GM21786 (cell line): ENCODE results near the gene S1PR5.
"Not testable (repeated sequence)": the region's sequence is repeated elsewhere in the genome, so short reads cannot be mapped to it uniquely, and the experiment has no call there.

Source experiments
- ATAC-seq: cut with Tn5 transposase; IDR thresholded peaks from one replicate; pipeline ENCODE4 v1.9.1; 2021; ENCODE audit not compliant: unreplicated experiment

The S1PR5 gene, protein sequence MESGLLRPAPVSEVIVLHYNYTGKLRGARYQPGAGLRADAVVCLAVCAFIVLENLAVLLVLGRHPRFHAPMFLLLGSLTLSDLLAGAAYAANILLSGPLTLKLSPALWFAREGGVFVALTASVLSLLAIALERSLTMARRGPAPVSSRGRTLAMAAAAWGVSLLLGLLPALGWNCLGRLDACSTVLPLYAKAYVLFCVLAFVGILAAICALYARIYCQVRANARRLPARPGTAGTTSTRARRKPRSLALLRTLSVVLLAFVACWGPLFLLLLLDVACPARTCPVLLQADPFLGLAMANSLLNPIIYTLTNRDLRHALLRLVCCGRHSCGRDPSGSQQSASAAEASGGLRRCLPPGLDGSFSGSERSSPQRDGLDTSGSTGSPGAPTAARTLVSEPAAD

DNA sequence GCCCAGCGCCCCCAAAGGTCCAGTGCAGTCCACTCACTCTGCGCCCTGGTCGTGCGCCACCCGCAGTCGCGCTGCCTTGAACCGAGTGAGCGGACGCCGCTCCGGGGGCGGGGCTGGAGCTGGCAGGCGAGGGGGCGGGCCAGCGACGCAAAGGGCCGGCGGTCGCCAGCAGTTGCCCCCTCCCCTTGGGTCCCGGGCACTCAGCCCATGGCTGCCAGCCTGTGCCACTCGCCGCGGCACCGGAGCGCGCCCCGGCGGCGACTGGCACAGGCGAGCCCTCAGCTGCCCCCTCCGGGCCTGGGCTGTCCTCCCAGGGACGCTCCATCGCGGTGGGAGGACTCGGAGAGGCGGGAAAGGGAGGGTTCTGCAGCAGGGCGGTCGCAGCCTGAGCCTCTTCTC lies at the start of gene S1PR5:
S1PR5 (minus strand) TSS at position 87 of the 399 bp plus-strand sequence. CDS start 2,436 bp downstream, outside the sequence.
- ATAC-seq: no peak

DNA sequence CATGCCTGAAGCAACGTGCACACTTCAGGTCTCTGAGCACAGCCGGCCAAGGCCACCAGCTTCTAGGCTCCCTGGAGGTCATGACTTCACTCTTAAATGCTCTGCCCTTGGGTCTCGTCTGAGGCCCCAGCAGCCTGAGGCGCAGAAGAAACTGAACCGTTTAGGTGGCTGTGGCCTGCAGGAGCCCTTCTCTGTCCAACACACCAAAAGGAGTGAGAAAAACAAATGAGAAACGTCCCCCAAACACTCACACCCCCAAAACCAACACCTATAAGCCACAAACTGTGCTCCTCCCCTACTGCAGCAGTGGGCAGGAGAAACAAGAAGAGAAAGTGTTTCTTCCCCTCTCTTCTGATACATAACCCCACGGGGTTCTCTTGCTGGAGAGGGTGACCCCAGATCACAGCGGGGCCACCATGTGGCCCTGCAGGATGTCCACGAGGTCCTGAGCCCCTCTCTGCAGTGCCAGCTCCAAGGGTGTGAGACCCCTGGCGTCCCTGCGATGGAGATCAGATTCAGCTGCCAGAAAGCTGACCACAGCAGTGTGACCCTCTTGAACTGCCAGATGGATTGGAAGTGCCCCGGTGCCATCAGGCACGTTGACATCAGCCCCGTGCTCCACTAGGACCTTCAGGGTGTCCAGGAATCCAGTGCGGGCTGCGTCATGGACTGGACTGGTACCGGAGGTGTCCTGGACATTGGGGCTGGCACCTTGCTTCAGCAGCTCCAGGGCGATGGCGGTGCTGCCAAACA lies 49.6 kb upstream of the S1PR5 start:
- no peak for ATAC-seq

DNA sequence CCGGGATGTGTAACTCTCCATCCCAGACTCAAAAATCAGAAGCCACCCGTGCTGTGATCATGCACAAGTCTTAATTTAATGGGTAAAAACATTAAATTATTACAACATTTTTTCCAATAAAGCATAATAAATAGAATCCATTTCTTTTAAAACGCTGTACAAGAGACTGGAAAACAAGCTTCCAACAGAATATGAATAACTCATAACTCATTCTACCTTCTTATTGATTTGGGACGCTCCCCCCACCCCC lies 49.1 kb upstream of the S1PR5 start:
- ATAC-seq: no peak

DNA sequence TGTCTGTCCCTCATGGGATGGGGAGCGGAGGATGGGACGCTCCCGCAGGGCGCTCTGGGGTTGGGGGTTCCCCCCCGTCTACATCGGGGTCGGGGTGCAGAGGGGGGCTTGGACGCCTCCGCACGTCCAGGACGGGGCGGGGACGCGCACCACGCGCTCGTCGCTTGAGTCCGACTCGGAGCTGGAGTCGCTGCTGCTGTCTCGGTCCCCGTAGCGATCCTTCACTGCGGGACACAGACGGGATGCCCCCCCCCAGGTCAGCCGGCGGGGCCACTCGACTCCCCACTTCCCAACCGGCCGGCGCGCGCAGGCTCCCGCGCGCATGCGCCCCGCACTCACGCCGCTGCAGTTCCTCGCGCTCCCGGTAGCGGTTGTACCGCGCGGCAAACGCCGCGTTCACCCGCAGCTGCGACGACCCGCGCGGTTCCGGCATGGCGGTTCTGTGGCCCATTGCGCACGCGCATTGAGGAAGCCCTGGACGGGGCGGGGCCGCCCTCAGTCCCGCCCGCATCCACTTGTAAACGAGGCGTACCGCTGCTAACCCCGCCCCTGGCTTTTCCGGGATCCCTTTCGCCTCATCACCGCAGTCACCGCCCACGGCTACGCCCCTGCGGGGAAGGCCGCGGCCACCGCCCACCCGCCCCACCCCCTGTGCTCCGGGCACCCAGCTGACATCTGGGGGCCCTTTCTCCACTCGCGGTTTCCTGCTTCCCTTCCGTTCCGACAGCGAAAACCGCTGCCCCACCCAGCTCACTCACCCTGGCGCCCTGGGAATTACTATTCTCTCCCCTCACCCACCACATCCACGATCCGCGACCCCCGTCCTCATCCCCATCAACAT lies 48.5 kb upstream of the S1PR5 start, which contains the start of gene KRI1:
KRI1 (minus strand) TSS at position 444 of the 841 bp plus-strand sequence; CDS start at position 433, 11 bp downstream.
- peak; percentile 39 for ATAC-seq

DNA sequence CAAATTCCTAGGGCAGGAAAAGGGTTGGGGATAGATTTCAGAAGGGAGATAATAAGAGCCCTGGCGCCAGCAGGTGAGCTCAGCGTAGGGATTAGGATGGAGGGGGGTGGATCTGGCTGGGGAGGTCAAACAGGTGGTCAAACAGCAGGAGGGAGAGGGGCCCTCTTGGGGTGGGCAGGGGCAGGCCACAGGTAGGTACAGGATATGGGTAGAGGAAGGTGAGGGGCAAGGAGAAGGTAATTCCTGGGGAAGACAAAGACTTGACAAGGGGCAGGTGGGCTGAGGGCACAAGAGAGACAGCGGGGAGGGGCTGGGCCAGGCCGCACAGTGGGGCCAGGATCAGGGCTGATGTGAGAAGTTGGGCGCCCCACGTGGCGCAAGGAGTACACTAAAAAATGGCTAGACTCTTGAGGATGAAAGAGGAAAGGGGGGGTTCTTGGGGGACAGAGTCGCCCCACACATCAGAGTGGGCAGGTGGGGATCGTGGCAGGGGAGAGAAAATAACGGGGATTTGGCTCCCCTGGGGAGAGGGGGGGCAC lies 47.9 kb upstream of the S1PR5 start:
- no peak for ATAC-seq

DNA sequence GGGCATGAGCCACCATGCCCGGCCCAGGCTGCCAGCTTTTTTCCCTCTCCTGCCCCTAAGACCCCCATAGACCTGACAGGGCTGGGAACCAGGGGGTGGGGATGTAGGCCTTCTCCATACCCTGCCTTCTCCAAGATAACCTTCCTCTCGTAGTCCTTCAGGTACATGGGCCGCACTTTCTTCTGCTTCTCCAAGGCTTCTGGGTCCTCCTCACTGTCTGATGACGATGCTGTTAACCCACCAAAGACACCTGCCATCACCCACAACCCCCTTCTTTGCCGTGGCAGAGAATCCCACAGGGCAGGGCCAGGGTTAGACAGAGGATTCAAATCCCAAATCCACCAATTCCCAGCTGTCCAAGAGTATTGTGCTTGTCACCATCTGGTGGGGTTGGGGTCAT lies 45.4 kb upstream of the S1PR5 start:
- ATAC-seq: no peak

DNA sequence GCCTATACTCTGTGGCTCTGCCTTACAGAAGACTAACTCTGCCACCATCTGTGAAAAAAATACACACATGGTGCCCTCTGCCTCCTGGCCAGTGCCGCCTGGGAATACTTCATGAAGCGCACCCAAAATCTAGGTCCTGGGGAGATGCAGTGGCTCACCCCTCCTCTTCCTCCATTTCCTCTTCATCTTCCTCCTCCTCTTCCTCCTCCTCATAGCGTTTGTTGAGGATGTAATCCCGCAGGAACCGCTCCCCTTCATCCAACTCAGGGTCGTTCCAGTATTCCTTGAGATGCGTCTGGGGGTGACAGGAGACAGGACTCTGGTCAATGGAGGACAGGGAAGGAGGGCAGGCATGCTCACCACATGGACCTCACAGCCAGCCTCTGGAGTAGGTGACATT lies 42.9 kb upstream of the S1PR5 start:
- no peak for ATAC-seq

DNA sequence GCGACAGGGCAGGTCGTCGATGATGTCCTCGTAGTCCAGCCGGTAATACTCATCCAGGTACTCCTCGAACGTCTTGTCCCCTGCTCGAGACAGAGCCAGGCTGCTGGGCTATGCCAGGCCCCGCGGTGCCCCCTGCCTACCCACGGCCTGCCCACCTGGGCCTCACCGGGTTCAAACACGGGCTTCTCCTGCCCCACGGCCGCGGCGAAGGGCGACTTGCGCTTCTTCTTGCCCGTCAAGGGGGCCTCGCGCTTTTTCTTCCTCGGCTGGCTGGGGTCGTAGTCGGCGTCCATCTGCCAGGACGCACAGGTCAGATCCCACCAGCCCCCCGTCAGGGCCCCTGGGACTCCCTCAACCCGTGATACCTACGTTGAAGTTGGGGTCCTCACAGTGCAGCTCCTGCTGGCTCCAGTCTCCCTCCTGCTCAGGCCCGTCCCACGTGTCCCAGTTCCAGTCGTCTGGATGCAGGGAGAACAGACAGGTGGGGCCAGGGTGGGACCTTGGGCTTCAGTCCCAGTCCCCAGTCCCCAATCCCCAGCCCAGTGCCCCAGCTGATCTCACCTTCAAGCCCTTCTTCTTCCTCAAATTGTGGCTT lies 40.5 kb upstream of the S1PR5 start:
- no peak for ATAC-seq

DNA sequence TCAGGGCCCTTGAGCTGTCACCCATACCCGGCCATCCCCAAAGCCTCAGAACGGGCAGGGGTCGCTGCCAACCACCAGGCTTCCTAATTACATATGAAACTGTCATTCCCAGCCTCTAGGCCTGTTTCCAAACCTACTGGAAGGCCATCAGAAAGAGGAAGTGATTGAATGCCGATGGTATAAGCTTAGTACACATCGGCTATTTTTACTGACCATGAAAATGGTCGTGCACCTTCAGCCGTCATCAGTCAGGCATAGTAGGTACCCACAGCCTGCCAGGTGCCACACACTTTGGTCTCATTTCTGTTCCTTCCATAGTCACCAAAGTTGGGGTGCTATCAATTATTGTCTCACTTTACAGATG lies 38.3 kb upstream of the S1PR5 start:
- no peak for ATAC-seq

DNA sequence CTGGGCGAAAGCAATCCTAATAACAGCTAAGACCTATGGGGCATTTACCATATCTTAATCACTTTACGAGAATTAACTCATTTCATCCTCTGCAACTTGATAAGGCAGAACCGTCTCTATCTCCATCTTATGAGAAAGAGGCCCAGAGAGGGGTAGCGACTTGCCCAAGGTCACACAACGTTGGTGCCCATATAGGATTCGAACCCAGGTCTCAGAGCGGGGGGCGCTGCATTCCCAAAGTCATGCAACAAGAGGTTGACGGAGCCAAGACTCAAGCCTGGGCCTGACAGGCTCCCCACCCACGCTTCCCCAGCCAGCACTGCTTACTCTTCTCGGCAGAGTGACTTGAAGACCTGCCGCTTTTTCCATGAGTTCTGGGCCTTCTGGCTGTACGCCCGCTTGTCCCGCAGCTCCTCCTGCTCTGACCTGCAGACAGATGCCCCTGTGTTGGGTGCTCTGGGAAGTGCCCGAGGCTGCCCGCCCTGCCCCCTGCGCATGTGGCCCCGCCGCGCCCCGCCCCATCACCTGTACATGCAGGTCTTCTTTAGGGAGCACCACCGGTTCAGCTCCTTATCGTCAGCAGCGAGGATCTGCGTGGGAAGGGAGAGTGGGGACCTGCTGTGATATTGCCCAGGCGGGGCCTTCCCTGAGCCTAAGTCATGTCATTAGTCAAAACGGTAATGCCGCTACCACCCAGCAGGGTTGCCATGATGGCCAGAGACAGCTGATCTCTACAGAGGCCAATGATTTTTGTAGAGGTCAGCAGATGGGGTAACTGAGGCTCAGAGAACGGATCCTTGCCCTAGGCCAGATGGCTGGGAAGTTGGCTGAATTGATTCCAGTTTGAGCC lies 37.7 kb upstream of the S1PR5 start:
- ATAC-seq: no peak

DNA sequence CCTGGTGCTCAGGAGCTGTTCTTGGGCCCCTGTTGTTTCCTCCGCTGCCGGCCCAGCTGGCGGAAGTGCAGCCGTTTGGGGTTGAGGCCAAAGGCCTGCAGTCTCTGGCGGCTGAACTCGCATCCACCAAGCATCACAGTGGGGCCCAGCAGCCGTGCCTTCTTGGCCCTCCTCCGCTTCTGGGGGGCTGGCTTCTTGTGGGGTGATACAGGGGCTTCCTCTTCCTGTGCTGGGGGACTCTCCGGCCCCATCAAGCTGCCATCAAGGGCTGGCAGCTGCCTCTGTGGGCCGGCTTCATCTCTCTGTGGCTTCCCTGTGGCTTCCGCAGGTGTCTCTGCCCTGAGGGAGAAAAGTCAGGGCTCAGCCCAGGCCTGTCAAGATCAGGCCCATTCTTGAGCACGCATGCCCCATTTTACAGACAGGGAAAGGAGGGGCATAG lies 36.7 kb upstream of the S1PR5 start:
- peak; percentile 45 for ATAC-seq

DNA sequence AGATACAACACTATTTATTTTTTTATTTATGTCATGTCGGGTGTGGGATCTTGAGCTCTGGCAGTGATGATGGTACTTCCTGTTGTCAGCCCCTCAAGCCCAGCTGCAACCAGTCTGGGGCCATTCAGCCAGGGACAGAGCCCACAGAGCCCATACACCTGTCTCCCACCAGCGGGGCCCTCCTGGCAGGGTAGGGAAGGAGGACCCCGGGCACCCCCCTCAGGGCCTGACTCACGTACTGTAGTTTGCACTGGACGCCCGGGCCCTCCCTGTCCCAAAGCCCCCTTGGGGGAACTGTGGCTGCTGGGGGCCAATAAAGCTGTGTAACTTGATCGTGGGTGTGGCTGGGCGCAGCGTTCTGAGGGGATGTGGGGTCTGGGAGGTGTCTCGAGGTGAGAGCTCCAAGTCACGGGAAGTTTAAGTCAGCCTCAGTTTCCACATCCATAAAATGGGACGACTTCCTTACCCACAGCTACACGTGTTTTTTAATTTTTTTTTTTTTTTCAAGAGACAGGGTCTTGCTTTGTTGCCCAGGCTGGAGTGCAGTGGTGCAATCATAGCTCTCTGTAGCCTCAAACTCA lies 35.9 kb upstream of the S1PR5 start:
- ATAC-seq: no peak

DNA sequence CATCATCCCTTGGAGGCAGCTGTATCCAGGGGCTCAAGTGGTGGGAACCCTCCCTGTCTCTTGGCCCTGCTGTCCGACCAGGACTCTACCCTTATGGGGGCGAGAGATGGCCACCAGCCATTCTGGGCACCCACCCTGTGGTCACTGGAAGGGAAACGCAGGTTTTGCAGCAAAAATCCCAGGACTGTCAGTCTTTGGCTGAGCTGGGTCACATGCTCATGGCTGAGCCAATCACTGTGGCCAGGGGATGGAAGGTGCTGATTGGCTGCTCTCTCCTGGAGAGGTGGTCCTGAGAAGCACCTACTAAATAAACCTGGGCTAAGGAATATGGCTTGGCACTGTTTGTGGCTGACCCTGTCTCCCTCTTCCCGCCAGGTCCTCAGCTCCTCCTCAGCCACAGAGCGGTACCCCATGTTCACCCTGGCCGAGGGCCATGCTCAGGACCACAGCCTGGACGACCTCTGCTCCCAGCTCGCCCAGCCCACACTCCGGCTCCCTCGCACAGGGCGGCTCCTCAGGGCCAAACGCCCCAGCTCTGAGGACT lies 35.3 kb upstream of the S1PR5 start:
- no peak for ATAC-seq

DNA sequence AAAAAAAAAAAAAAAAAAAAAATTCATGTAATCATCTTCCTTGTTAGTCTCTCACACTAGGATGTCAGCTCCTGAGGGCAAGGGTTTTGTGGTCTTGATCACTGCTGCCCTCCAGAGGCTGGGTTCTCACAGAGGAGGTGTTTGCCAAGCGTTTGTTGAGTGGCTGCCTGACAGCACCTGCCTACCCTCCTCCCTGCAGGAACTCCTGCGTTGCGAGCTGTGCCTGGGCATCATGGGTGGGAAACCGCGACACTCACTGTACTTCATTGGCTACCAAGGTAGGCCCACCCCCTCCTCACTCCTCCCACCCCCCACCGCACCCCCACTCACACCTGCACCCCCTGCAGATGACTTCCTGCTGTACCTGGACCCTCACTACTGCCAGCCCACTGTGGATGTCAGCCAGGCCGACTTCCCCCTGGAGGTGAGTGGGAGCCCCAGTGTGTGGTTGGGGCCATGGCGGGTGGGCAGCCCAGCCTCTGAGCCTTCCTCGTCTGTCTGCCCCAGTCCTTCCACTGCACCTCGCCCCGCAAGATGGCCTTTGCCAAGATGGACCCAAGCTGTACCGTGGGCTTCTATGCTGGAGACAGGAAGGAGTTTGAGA lies 34.6 kb upstream of the S1PR5 start:
- ATAC-seq: no peak

DNA sequence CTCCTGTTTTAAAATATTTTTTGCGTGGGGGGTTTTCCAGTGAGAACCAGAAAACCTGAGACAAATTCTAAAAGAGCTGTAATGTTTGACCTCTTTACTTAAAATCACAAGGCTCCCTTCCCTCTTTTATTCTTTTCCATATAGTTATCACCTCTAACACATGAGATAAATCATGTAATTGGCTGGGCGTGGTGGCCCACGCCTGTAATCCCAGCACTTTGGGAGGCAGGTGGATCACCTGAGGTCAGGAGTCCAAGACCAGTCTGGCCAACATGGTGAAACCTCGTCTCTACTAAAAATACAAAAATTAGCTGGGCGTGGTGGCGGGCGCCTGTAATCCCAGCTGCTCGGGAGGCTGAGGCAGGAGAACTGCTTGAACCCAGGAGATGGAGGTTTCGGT lies 33.8 kb upstream of the S1PR5 start:
- ATAC-seq: not testable (repeated sequence)

DNA sequence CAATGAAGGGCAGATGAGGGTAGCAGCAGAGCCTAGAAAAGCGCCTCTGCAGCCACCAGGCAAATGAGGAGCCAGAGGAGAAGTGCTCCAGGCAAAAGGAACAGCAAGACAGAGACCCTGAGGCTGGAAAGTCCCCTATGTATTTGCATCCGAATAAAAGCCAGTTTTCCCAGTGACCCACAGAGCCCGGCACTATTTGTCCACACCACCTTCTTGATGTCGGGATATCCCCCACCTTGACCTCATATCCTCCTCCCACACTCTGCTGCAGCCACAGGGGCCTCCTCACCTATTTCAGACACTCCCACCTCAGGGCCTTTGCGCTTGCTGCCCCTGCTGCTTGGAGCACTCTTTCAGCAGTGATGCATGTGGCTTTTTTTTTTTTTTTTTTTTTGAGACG lies 33.1 kb upstream of the S1PR5 start:
- no peak for ATAC-seq

DNA sequence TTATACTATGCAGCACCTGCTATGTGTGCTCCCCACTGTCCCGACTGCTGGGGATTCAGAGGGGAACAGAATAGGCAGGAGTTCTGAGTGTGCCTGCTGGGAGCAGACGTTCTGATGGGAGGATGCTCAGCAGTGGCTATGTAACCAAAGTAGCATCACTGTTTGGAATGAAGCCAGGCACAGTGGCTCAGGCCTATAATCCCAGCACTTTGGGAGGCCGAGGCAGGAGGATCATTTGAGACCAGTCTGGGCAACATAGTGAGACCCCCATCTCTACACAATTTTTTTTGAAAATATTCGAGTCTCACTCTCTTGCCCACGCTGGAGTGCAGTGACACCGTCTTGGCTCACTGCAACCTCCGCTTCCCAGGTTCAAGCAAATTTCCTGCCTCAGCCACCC lies 32.5 kb upstream of the S1PR5 start:
- ATAC-seq: no peak

DNA sequence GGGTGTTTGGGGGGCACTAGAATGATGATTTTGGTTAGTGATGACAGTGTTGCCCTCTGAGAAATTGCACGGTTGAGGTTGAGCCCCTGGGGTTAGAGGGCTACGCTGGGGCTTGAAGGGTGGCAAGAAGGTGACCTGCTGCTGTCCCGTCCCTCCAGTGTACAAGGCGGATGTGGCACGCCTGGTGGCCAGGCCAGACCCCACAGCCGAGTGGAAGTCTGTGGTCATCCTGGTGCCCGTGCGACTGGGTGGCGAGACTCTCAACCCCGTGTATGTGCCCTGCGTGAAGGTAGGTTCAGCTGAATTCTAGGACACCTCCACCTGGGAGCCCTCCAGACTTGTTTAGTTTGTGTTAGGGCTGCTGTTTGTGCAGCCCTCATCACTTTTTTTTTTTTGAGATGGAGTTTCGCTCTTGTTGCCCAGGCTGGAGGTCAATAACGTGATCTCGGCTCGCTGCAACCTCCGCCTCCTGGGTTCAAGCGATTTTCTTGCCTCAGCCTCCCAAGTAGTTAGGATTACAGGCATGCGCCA lies 31.6 kb upstream of the S1PR5 start:
- no peak for ATAC-seq

DNA sequence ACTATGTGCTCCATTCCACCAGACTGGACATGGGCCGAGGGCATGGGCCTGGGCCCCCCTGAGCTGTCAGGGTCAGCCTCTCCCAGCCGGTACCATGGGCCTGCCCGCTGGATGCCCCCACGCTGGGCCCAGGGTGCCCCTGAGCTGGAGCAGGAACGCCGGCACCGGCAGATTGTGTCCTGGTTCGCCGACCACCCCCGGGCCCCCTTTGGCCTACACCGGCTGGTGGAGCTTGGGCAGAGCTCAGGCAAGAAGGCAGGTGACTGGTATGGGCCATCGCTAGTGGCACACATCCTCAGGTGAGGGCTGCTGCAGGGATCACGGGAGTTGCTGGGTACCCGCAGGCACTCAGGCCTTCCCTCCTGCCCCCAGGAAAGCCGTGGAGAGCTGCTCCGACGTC lies 29.6 kb upstream of the S1PR5 start:
- no peak for ATAC-seq
